DMS79 (cell line): ENCODE data around the gene FPGS.

ENCODE experiments used
- DNase-seq: peaks from one replicate; lab custom pipeline; 2025; lab: John Stamatoyannopoulos, UW

FPGS gene

GRCh38 chr9:127860779-127861178, 58.1 kb downstream of the FPGS start:
- no peak for DNase-seq

GRCh38 chr9:127862075-127863011, 59.7 kb downstream of the FPGS start:
- DNase-seq: no peak

DNA sequence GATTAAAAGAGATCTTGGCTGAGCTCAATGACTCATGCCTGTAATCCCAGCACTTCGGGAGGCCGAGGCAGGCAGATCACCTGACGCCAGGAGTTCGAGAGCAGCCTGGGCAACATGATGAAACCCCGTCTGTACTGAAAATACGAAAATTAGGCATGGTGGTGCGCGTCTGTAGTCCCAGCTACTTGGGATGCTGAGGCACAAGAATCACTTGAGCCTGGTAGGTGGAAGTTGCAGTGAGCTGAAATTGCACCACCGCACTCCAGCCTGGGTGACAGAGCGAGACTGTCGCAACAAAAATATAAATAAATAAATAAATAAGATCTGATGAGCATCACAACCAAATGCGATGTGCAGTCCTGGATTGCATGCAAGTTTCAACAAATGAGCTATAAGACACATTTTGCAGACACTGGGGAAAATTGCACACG, 60.5 kb downstream of the FPGS start:
- DNase-seq: no peak
